Parathyroid adenoma (tissue), 2 donors: ENCODE results near the gene ETV6.
"Not testable (repeated sequence)": the region's sequence is repeated elsewhere in the genome, so short reads cannot be mapped to it uniquely, and the experiment has no call there.

Experiments
- H2AFZ ChIP-seq: fragments of 300-600 bp; sonication (generic); one replicate; pipeline ENCODE4 v1.7.0; 2017; ENCODE audit warnings: antibody characterized with exemption, mild to moderate bottlenecking
- H3K27ac ChIP-seq: fragments of 300-600 bp; sonication (generic); one replicate; pipeline ENCODE4 v1.7.0; 2017
- H3K27me3 ChIP-seq: fragments of 300-600 bp; sonication (generic); one replicate; pipeline ENCODE4 v1.7.0; 2017; ENCODE audit warnings: low read length; ENCODE audit not compliant: control insufficient read depth, insufficient read depth
- H3K36me3 ChIP-seq: fragments of 300-600 bp; sonication (generic); one replicate; pipeline ENCODE4 v1.7.0; 2017; ENCODE audit warnings: low read length; ENCODE audit not compliant: control insufficient read depth, insufficient read depth
- H3K4me1 ChIP-seq: fragments of 300-600 bp; sonication (generic); one replicate; pipeline ENCODE4 v1.7.0; 2017; ENCODE audit warnings: control low read depth
- H3K4me2 ChIP-seq: fragments of 300-600 bp; sonication (generic); one replicate; pipeline ENCODE4 v1.7.0; 2017; ENCODE audit warnings: low read length
- H3K4me3 ChIP-seq: fragments of 300-600 bp; sonication (generic); one replicate; pipeline ENCODE4 v1.7.0; 2017; ENCODE audit warnings: low read depth, low read length
- H3K79me2 ChIP-seq: fragments of 300-600 bp; sonication (generic); one replicate; pipeline ENCODE4 v1.7.0; 2017; ENCODE audit warnings: control low read depth
- H3K9ac ChIP-seq: fragments of 300-600 bp; sonication (generic); one replicate; pipeline ENCODE4 v1.7.0; 2017; ENCODE audit warnings: mild to moderate bottlenecking
- H3K9me3 ChIP-seq: fragments of 300-600 bp; sonication (generic); one replicate; pipeline ENCODE4 v1.7.0; 2017; ENCODE audit warnings: low read length; ENCODE audit not compliant: control insufficient read depth
- TF ChIP-seq, protein P1 (sequence below): fragments of 300-600 bp; sonication (generic); IDR thresholded peaks from one replicate; pipeline ENCODE4 v1.7.0; 2017; ENCODE audit warnings: antibody characterized with exemption, mild to moderate bottlenecking
- donor health status: primary hyperparathyroidism.

ETV6 gene

DNA sequence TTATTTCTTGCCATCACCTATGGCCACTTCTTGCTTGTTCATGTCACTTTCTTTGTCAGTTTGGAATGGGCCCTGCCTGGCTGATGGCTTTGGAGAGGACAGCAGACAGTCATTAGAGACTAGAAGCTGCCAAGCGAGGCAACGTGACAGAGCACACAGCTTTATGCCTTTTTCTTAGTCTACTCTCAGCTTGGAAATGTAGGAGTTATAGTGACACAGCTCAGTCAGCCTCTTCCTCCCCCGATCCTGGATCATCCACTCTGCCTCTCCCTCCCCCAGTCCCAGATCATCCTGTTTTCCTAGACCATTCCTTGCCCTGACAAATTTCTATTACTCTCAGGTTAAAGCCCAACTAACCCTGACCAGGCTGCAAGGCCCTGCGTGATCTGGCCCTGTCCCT, 26.6 kb downstream of the ETV6 start:
- no peak overlapping the region for H2AFZ ChIP-seq
- H3K4me3 ChIP-seq = no peak overlapping the region
- H3K4me1 ChIP-seq = peaks cover 17% of the 10 kb centered on the region
- peaks cover 65% of the 10 kb centered on the region for H3K79me2 ChIP-seq
- H3K27ac ChIP-seq = no peak overlapping the region
- H3K4me2 ChIP-seq = no peak overlapping the region
- H3K36me3 ChIP-seq = no peaks in the 10 kb centered on the region
- no peak overlapping the region for H3K9ac ChIP-seq
- H3K27me3 ChIP-seq = no peaks in the 10 kb centered on the region
- no peaks in the 10 kb centered on the region for H3K9me3 ChIP-seq
- TF ChIP-seq, protein P1, sequence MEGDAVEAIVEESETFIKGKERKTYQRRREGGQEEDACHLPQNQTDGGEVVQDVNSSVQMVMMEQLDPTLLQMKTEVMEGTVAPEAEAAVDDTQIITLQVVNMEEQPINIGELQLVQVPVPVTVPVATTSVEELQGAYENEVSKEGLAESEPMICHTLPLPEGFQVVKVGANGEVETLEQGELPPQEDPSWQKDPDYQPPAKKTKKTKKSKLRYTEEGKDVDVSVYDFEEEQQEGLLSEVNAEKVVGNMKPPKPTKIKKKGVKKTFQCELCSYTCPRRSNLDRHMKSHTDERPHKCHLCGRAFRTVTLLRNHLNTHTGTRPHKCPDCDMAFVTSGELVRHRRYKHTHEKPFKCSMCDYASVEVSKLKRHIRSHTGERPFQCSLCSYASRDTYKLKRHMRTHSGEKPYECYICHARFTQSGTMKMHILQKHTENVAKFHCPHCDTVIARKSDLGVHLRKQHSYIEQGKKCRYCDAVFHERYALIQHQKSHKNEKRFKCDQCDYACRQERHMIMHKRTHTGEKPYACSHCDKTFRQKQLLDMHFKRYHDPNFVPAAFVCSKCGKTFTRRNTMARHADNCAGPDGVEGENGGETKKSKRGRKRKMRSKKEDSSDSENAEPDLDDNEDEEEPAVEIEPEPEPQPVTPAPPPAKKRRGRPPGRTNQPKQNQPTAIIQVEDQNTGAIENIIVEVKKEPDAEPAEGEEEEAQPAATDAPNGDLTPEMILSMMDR = no peak

DNA sequence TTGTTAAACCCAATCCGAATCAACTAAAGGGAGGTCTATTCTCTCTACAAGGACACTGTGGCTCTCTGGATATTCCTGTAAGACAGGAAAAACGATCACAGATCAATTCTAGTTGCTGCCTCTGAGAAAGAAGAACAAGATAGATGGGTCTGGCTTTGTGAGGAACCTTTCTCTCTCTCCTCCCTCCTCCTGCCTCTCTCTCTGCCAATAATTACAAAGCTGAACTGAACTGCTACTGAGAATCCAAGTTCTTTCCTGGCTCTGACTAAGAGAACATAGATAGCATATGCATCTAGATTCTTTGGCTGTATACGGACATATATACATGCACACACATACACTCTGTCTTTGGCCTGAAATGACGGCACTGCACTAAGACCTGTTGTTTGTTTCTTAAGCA, 27.6 kb downstream of the ETV6 start:
- Histone ChIP-seq H3K4me2 (no peak overlapping the region), H3K9me3 (no peaks in the 10 kb centered on the region), H3K4me3 (no peak overlapping the region), H3K4me1 (peaks cover 17% of the 10 kb centered on the region), H3K27me3 (no peaks in the 10 kb centered on the region), H3K36me3 (no peaks in the 10 kb centered on the region), H3K9ac (no peak overlapping the region), H3K79me2 (peaks cover 65% of the 10 kb centered on the region), H3K27ac (no peak overlapping the region), H2AFZ (no peak overlapping the region)
- TF ChIP-seq, protein P1 = no peak

DNA sequence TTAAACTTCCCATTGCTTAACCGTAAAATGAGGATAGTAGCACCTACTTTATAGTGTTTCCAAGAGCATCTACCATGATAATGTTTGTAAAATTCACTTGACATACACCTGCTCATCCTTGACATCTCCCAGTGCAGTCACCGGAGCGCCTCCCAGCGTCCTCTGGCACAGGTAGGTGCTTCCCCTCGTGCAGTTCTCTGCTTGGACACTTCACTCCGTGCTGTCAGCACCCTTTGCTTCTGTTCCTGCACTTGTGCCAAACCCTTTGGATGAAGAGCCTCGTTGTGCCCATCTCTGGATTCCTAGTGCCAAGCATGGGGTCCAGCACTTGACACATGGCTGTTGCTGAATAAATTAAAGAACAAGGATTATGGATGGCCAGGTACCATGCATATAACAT, 28.3 kb downstream of the ETV6 start:
- Histone ChIP-seq H3K79me2 (peaks cover 65% of the 10 kb centered on the region), H3K4me1 (peaks cover 11% of the 10 kb centered on the region), H3K9me3 (no peaks in the 10 kb centered on the region), H2AFZ (no peak overlapping the region), H3K27ac (no peak overlapping the region), H3K36me3 (no peaks in the 10 kb centered on the region), H3K27me3 (no peaks in the 10 kb centered on the region), H3K4me3 (no peak overlapping the region), H3K4me2 (no peak overlapping the region), H3K9ac (no peak overlapping the region)
- TF ChIP-seq, protein P1 = no peak

DNA sequence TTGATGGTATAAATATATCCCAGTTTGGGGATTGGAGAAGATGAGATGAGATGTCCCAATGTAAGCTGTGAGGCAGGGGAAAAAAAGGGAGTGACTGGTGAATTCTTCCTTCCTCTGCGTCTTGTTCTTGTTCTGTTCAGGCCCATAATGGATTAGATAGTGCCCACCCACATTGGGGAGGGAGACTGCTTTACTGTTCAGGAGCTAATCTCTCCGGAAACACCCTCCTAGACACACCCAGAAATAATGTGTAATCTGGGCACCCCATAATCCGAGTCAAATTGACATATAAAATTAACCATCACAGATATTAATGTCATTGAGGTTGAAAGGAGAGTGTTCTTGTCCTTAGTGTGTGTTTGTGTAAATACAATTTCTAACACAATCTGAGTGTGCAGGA, 29.3 kb downstream of the ETV6 start:
- H3K4me3 ChIP-seq = no peak overlapping the region
- H3K4me1 ChIP-seq = peaks cover 4% of the 10 kb centered on the region
- H2AFZ ChIP-seq = no peak overlapping the region
- no peak overlapping the region for H3K27ac ChIP-seq
- no peaks in the 10 kb centered on the region for H3K36me3 ChIP-seq
- no peak overlapping the region for H3K4me2 ChIP-seq
- no peaks in the 10 kb centered on the region for H3K9me3 ChIP-seq
- H3K79me2 ChIP-seq = peaks cover 60% of the 10 kb centered on the region
- no peak overlapping the region for H3K9ac ChIP-seq
- no peaks in the 10 kb centered on the region for H3K27me3 ChIP-seq
- TF ChIP-seq, protein P1 = no peak

DNA sequence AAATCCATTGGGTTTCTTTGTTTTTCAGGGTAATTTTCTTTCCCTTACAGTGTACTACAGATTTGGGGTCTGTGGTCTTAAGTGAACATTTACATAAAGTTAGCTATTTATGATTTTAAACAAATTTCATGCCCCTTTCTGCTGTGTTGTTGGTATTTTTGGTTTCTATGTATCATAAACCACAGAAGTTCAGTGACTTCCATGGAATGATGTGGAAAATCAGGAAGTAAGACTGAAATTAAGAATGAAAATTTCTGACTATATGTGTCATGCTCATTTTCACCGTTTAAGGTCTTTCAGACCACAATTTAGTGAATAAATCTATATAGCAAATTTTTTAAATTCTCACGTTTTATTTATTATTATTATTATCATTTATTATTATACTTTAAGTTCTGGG, 31.7 kb downstream of the ETV6 start:
- H3K9ac ChIP-seq = no peak overlapping the region
- no peak overlapping the region for H2AFZ ChIP-seq
- no peak overlapping the region for H3K27ac ChIP-seq
- TF ChIP-seq, protein P1 = no peak
- H3K9me3 ChIP-seq = no peaks in the 10 kb centered on the region
- peaks cover 4% of the 10 kb centered on the region for H3K4me1 ChIP-seq
- H3K79me2 ChIP-seq = peaks cover 57% of the 10 kb centered on the region
- H3K4me3 ChIP-seq = no peak overlapping the region
- no peaks in the 10 kb centered on the region for H3K36me3 ChIP-seq
- H3K4me2 ChIP-seq = no peak overlapping the region
- no peaks in the 10 kb centered on the region for H3K27me3 ChIP-seq

DNA sequence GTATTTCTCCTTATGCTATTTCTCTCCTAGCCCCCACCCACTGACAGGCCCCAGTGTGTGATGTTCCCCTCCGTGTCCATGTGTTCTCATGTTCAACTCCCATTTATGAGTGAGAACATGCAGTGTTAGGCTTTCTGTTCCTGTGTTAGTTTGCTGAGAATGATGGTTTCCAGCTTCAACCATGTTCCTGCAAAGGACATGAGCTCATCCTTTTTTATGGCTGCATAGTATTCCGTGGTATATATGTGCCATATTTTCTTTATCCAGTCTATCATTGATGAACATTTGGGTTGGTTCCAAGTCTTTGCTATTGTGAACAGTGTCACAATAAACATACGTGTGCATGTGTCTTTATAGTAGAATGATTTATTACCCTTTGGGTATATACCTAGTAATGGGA, 32.2 kb downstream of the ETV6 start:
- not testable (repeated sequence) for H3K4me3 ChIP-seq, H3K4me2 ChIP-seq, H3K36me3 ChIP-seq, H3K27me3 ChIP-seq, H3K27ac ChIP-seq, H2AFZ ChIP-seq, H3K9ac ChIP-seq, H3K4me1 ChIP-seq, H3K9me3 ChIP-seq
- H3K79me2 ChIP-seq = peaks cover 58% of the 10 kb centered on the region
